ENCODE results near the gene PPP2CA.
A peak's percentile ranks its signal among the peaks of the same experiment; 100 is the strongest.
"Not testable (repeated sequence)": the region's sequence is repeated elsewhere in the genome, so short reads cannot be mapped to it uniquely, and the experiment has no call there.

The PPP2CA gene

DNA sequence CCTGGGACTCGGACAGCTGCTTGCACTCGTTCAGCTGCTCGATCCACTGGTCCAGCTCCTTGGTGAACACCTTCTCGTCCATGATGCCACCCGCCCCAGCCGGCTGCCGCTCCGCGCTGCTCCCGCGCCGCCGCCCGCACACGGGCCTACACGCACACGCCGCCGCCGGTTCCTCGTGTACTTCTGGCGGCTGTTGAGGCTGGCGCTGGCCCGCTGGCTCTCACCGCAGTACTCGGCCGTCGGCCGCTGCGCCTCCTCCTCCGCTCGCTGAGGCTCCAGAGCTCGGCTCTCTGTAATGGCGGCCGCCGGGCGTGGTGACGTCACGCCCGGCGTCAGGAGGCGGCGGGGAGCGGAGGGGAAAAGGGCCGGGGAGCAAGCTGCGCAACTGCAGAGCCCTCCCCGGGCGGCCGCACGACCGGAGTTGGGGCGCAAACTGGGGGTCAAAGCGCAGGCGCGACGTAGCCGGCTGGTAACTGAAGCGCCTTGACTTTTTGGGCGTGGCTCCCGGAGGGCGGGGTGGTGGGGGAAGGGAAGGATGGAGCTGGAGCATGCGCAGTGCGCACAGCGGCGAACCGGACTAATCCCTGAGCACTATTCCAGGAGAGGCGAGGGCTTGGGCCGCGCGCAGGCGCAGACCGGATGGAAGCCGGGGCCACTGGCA, at the start of gene PPP2CA:
Gene PPP2CA, minus strand, starts transcription at position 294 of the 661 bp plus-strand sequence. Its CDS starts 212 bp downstream, at position 82.
- DNase-seq: peak; percentile 99

DNA sequence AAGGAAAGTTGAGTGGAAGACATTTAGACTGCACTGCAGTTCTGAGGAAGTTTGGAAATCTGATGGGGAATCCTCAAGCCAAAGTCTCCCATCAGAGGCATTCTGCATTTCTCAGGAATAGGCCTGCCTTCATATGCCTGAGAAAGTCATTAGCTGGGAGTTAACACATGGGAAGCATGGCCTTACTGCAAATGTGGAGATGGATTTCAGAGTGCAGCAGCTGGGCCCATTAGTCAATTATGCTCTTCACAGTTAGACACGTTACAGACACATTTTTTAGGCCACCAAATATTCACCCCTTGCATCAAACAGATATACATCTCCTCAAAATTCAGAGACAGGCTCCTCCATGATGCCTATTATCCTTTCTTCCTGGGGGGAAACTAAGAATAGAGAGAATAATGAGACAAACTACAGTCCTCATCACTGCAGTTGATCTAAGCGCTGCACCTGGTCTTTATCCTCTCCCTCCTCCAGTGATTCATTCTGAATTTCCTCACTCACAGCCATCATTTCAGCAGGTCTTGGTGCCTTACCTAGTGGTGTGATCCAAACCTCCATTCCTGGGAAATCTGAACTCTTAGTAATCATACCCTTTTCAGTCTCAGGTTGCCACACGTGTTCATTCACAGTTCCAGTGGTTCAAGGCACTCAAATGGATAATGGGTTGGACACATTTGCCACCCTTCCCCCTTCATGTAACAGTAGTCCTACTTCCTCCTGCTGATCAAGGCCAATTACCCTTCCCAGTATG, 47.9 kb upstream of the PPP2CA start:
- DNase-seq: no peak

DNA sequence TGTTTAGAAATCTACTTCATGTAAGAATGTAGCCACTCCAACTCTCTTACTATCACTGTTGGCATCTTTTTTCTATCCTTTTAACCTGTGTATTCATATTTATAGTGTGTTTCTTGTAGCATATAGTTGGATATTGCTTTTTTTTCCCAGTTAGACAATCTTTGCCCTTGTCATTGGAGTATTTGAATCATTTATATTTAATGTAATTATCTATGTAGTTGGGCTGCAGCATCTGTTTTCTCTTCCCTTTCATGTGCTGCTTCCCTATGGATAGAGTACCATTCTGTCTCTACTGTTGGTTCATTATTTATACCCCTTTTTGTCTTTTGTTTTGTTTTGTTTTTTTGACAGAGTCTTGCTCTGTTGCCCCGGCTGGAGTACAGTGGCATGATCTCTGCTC, 45.2 kb upstream of the PPP2CA start:
- no peak for DNase-seq

DNA sequence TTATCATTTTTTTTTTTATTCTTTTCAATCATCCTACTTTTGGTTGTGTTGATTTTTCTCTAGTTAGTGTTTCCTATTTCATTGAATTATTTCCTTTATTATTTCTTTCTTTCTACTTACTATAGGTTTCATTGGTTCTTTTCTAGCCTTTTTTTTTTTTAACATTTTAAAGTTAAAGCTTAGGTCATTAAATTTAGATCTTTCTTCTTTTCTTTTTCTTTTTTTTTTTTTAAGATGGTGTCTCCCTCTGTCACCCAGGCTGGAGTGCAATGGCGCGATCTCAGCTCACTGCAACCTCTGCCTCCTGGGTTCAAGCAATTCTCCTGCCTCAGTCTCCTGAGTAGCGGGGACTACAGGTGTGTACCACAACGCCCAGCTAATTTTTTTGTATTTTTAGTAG, 43.0 kb upstream of the PPP2CA start:
- no peak for DNase-seq

DNA sequence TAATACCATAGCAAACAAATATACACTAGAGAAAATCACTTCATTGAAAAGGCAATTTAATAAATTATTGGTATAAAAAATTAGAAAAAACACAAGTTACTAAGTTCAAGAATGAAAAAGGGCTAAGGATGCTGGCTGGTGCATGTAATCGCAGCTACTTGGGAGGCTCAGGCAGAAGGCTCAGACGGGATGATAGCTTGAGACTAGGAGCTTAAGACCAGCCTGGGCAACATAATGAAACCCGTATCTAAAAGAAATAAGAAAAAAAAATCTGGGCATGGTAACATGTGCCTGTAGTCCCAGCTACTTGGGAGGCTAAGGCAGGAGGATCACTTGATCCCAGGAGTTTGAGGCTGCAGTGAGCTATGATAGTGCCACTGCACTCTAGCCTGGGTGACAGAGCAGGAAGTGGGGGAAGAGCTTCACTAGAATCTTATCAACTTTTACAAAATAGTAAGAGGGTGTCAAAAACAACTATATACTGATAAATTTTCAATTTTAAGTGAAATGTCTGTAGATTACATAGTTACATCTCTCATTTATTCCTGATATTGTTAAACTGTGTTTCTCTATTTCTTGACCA, 42.2 kb upstream of the PPP2CA start:
- DNase-seq: no peak

DNA sequence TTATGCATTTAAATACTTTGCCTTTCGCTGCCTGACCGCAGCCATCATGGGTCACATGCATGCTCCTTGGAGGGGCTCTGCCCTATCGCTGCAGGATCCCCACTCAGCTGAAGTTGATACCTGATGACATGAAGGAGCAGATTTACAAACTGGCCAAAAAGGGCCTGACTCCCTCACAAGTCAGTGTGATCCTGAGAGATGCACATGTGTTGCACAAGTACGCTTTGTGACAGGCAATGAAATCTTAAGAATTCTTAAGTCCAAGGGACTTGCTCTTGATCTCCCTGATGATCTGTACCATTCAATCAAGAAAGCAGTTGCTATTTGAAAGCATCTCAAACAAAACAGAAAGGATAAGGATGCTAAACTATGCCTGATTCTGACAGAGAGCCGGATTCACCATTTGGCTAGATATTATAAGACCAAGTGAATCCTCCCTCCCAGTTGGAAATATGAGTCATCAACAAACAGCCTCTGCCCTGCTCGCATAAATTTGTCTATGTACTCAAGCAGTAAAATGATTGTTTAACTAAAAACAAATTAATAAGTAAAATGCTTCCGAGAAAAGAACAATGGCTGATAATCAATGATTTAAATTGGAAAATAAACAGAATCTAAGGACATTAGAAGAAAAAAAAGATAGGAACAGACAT, 41.6 kb upstream of the PPP2CA start:
- no peak for DNase-seq

DNA sequence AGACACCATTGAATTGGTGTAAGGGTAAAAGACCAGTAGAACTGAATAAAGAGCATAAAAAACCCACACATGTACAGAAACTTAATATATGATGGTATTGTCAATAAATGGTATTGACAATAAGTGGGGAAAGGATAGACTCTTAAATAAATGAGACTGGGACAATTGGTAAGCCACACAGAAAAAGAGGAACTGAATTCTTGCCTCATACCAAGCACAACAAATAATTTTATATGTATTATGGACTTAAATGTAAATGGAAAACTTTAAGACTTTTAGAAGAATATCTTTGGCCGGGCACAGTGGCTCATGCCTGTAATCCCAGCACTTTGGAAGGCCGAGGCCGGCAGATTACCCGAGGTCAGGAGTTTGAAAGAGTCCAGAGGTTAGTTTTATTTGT, 37.9 kb upstream of the PPP2CA start:
- DNase-seq: no peak

DNA sequence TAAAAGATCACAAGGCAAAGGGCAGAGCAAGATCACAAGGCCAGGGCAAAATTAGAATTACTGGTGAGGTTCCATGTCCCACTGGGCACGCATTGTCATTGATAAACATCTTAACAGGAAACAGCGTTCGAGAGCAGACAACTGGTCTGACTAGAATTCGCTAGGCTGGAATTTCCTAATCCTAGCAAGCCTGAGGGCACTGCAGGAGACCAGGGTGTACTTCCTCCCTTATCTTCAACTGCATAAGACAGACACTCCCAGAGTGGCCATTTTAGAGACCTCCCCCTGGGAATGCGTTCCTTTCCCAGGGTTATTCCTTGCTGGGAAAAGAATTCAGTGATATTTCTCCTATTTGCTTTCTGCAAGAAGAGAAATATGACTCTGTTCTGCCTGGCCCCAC, 36.8 kb upstream of the PPP2CA start:
- DNase-seq: not testable (repeated sequence)

DNA sequence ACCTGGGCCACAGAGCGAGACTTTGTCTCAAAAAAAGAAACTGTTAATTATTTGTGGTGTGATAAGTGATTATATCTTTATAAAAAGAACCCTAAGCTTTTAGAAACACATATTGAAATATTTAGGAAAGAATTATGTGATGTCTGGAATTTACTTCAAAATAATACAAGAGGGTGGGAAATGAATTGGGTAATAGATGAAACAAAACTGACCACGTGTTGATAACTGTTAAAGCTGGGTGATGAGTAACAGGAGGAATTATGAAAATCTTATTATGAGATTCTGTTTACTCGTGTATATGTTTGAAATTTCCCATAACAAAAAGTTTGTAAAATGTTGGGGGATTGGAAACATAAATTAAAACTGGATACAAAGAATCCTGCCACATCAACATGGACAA, 33.0 kb upstream of the PPP2CA start:
- DNase-seq: no peak

DNA sequence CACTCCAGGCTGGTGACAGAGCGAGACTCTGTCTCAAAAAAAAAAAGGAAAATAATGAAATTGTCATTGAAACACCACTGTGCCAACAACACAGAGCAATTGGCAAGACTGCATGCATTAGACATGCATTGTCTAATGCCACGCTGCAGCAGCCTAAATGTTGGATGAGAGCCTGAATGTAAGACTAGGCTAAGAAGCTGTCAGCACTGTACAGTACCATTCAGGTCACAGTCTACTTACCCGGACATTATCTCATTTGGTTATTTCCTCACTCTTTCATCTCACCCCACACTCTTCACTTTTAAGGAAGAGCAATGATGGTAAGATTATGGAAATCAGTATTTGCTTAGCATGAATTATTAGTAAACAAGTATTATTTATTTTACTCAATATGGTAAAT, 31.3 kb upstream of the PPP2CA start:
- no peak for DNase-seq

DNA sequence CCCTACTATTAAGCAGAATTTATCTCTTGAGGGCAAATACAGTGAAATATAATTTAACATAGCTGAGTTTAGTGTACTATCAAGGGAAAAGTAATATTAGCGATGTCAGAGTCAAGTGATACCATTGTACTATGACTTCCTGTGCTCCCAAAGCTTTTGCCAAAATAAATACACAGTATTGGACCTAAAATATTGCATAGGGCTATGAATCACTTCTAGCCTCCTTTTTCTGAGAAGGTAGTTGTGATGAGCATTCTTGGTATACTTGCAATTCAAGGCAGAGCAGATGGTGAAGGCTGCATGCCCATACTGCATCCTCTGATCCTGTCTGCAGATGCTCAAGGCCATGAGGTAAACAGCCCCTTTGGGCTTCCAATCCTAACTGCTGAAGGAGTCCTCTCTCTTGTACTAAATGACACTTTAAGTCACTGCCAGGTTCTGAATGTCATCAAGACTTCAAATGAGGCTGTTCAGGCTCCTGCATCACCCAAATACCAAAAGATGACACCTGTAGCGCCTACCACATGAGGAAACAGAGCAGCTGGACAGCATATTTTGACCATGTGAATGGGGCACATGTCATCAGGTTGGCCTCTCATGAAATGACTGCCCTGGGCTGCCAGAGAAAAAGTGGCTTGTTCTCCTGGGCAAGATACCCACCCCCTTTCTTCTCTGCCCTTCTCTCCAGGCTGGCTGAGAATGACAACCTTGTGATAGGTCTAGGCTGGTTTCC, 29.7 kb upstream of the PPP2CA start:
- DNase-seq: no peak

DNA sequence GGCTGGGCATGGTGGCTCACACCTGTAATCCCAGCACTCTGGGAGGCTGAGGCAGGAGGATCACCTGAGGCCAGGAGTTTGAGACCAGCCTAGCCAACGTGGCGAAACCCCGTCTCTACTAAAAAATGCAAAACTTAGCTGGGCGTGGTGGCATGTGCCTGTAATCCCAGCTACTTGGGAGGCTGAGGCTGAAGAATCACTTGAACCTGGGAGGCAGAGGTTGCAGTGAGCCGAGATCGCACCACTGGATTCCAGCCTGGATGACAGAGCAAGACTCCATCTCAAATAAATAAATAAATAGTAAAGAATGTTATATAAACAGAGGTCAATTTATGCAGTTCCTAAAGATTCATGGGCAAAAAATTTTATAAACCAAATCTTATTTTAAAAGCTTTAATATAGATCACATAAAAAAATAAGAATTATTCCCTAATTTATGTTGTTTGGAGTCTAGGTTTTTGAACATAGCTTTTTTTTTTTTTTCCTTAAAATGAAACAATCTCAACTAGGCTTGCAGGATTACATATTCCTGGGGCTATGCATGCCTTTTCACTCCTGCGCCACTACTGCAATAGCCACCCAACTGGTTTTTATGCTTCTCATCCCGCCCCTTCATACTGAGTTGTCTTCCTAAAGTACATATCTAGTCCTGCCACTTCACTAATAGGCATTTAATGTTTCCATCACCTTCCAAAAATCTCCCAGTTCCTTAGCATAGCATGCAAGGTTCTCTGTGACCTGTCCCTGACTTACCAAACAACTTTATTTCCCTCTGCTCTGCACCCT, 27.7 kb upstream of the PPP2CA start:
- DNase-seq: not testable (repeated sequence)

DNA sequence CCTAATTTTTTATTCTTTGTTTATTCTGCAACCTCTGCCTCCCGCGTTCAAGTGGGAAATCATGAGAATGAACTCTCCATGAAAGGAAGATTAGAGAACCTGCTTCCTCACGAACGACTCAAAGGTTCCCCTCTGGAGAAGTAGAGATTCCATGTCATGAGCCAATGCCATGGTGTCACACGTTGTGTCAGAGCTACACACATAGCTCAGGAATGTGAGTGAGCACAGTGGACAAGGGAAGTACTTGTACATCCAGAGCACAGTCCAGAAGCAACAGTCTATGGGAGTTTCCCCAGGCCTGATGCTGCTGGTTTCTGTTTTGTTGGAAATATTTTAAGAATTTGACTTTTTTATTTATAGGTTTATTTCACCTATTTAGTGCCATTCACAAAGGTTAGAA, 26.8 kb upstream of the PPP2CA start:
- no peak for DNase-seq

DNA sequence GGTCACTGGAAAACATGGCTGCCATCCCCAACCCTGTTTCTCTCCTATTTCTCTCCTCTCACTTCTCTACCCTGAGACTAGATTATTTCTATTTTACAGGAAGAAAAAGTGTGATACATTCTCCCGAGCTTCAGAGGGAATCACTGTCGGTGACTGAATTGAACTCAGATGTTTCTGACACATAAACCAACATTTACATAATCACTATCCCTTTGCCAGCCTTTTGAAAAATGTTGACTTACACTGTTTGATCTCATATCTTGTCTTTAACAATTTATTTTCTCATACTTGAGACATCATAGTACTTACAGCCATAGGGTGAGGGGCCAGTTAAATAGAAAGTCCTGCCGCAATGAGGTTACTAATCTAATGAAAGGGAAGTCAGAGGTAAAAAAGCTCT, 25.1 kb upstream of the PPP2CA start:
- no peak for DNase-seq

DNA sequence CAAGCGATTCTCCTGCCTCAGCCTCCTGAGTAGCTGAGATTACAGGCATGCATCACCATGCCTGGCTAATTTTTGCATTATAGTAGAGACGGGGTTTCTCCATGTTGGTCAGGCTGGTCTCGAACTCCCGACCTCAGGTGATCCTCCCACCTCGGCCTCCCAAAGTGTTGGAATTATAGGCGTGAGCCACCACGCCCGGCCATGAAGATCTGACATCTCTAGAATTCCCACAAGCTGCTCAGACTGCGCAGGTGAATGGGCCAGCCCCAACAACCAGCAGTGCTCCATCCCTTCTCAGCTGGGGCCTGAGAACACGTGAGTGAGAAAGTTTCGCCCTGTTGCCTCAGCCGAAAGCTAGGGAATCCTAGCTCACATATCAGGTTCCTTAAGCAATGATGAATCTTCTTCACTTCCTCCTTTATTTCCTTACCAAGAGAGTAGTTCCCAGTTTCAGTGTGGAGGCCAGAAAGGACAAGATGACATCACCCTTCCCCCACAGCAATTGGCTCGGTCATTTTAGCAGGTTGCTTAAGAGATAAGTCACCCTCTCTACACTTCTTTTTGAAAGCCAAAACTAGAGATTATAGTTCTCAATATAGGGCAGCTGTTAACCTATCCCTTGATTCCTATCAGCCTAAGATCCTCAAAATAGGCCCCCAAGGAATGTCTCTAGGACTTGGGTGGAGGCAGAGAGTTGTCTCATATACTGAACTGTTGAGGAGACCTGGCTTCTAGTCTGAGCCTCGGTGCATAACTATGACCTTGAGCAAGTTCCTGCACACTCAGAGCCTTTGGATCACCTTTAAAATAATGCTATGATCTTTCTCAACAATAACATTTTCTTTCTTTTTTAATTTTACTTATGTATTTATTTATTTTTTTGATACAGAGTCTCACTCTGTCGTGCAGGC, 23.9 kb upstream of the PPP2CA start:
- DNase-seq: peak; percentile 10

DNA sequence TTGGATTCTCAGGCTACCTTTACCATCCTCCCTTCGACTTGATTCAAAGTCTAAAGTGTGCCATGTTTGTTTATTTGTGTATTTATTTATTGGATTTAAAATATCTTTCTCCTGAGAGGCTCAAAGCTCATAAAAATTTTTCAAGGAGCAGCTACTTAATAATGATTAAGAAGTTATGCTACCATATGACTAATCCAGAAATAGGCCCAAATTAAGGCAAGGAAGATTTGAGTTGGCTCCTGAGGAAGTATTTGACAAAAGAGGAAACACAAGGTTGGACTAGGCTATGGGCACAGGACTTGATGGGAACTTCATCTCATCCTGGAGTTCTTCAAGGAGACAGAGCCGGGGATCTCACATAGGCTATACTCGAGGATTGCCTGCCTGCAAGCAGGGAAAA, 22.4 kb upstream of the PPP2CA start:
- DNase-seq: no peak

DNA sequence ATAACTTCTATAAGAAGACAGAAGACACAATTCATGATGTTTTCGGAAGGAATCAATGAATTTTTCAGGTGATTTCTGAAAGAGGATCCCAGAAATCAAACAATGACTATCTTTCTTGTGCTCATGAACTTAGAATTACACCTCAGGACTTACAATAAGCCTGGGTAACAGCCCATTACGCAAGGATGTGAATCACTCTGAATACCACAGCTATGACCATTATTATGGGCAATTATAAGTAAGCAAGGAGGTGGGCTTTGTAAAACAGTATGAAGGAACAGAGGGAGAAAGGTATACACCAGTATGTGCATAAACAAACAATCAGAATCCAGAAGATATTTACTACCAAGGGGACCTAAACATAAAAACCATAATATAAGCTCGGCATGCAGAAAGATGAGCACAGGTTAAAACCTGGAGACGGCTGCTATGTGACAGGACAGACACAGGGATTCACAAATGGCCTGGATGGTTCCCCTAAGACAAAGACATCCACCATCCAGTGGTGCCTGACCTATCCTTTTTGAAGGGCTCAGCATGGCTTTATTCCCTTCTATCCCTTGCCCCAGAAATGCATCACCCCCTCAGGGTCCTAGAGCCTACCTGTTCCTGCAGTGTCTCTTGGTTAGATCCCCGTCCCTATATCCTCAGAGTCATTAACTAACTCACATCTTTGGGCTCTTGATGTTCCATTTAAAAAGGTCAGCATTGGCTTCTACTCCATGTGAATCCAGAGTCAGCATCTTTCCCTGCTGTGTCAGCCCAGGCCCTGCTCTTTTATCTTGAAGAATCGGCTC, 21.8 kb upstream of the PPP2CA start:
- DNase-seq: no peak

DNA sequence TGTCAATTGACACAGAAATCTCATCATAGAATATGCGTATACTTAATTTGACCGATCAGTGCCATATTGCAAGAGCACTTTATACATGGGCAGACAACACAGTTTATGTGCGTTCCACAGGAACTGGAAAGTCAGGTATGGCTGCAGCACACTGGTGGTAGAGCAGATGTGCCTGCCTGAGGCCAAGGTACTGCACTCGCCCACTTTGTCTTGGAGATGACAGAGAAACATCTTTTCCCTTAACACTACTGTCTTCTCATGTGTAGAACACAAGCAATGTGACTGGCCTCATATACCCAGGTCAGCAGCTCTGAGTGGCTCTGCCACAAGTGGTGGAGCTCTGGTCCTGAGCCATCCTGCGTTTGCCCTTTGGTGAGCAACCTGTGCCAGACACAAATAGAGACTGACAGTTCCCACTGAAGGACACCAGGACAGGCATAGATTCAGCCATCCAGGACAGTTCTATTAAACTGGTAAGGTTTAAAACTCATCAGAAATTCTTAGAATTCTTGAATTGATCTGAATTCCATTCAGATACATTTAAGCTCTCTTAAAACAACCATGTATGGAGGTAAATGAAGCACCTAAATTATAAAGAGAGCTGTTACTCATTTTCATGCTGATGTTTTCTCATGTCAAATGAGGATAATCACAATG, 21.0 kb upstream of the PPP2CA start:
- no peak for DNase-seq

DNA sequence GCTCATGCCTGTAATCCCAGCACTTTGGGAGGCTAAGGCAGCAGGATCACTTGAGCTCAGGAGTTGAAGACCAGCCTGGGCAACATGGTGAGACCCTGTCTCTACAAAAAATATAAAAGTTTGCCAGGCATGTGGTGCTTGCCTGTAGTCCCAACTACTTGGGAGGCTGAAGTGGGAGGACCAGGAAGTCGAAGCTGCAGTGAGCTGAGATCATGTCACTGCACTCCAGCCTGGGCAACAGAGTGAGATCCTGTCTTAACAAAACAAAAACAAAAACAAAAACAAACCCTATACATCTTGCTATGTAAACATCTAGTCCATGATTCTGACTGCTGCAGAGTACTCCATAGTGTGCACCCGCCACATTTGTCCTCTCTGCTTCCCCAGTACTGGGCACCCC, 19.8 kb upstream of the PPP2CA start:
- DNase-seq: no peak
